ENCODE data around the gene GID8. TPM values are rescaled to one million over a fixed set of nuclear protein-coding genes. Genes with fewer than 3 reads are reported as not detected.

Gene GID8
- total and polyA plus RNA-seq, 2 of the 13 experiments (the other 11 are each of a cell fraction or from before 2014, with no cell fraction given), result 39.6 to 59.8 TPM

GRCh38 chr20:62926229-62927127 lies 11.5 kb upstream of the GID8 start, which contains the start of gene DIDO1 (continued):
- no peak for TF ChIP-seq NFE2L2 (IDR thresholded peaks at IDR 0.05; ENCODE audit: low read length)
- TF ChIP-seq CCDC6 (CRISPR knock-in tag; IDR thresholded peaks at IDR 0.05), result peak; percentile 92
- no peak for TF ChIP-seq MTA1 (CRISPR knock-in tag; IDR thresholded peaks at IDR 0.05; ENCODE audit: borderline replicate concordance)
- peak; percentile 77; the same call in 1 of the 2 replicates for TF ChIP-seq ETS1 (CRISPR knock-in tag; IDR thresholded peaks at IDR 0.05)
- TF ChIP-seq, protein P1, sequence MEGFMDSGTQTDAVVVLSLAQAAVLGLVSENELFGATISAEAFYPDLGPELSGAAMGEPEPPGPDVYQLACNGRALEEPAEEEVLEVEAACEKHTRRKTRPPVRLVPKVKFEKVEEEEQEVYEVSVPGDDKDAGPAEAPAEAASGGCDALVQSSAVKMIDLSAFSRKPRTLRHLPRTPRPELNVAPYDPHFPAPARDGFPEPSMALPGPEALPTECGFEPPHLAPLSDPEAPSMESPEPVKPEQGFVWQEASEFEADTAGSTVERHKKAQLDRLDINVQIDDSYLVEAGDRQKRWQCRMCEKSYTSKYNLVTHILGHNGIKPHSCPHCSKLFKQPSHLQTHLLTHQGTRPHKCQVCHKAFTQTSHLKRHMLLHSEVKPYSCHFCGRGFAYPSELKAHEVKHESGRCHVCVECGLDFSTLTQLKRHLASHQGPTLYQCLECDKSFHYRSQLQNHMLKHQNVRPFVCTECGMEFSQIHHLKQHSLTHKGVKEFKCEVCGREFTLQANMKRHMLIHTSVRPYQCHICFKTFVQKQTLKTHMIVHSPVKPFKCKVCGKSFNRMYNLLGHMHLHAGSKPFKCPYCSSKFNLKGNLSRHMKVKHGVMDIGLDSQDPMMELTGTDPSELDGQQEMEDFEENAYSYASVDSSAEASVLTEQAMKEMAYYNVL (CRISPR knock-in tag; IDR thresholded peaks at IDR 0.05; ENCODE audit: borderline replicate concordance), result no peak
- TF ChIP-seq ZNF644 (CRISPR knock-in tag; IDR thresholded peaks at IDR 0.05; ENCODE audit: low read depth), result no peak
- TF ChIP-seq ZBTB3 (CRISPR knock-in tag; IDR thresholded peaks at IDR 0.05; ENCODE audit: borderline replicate concordance, low read depth), result peak; percentile 61; the same call in 1 of the 2 replicates
- TF ChIP-seq, protein P2, sequence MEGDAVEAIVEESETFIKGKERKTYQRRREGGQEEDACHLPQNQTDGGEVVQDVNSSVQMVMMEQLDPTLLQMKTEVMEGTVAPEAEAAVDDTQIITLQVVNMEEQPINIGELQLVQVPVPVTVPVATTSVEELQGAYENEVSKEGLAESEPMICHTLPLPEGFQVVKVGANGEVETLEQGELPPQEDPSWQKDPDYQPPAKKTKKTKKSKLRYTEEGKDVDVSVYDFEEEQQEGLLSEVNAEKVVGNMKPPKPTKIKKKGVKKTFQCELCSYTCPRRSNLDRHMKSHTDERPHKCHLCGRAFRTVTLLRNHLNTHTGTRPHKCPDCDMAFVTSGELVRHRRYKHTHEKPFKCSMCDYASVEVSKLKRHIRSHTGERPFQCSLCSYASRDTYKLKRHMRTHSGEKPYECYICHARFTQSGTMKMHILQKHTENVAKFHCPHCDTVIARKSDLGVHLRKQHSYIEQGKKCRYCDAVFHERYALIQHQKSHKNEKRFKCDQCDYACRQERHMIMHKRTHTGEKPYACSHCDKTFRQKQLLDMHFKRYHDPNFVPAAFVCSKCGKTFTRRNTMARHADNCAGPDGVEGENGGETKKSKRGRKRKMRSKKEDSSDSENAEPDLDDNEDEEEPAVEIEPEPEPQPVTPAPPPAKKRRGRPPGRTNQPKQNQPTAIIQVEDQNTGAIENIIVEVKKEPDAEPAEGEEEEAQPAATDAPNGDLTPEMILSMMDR (CRISPR knock-in tag; IDR thresholded peaks at IDR 0.05), result peak; percentile 84
- no peak for TF ChIP-seq PTBP1 (IDR thresholded peaks at IDR 0.05; ENCODE audit: low read depth, low read length, poor library complexity, severe bottlenecking)
- TF ChIP-seq CC2D1A (CRISPR knock-in tag; IDR thresholded peaks at IDR 0.05), result peak; percentile 85; the same call in 1 of the 2 replicates
- TF ChIP-seq, protein P3, sequence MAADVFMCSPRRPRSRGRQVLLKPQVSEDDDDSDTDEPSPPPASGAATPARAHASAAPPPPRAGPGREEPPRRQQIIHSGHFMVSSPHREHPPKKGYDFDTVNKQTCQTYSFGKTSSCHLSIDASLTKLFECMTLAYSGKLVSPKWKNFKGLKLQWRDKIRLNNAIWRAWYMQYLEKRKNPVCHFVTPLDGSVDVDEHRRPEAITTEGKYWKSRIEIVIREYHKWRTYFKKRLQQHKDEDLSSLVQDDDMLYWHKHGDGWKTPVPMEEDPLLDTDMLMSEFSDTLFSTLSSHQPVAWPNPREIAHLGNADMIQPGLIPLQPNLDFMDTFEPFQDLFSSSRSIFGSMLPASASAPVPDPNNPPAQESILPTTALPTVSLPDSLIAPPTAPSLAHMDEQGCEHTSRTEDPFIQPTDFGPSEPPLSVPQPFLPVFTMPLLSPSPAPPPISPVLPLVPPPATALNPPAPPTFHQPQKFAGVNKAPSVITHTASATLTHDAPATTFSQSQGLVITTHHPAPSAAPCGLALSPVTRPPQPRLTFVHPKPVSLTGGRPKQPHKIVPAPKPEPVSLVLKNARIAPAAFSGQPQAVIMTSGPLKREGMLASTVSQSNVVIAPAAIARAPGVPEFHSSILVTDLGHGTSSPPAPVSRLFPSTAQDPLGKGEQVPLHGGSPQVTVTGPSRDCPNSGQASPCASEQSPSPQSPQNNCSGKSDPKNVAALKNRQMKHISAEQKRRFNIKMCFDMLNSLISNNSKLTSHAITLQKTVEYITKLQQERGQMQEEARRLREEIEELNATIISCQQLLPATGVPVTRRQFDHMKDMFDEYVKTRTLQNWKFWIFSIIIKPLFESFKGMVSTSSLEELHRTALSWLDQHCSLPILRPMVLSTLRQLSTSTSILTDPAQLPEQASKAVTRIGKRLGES (CRISPR knock-in tag; IDR thresholded peaks at IDR 0.05; ENCODE audit: borderline replicate concordance), result peak; percentile 83; the same call in 1 of the 2 replicates
- TF ChIP-seq ZFP1 (CRISPR knock-in tag; IDR thresholded peaks at IDR 0.05), result peak; percentile 35; the same call in 1 of the 2 replicates
- TF ChIP-seq YEATS4 (CRISPR knock-in tag; IDR thresholded peaks at IDR 0.05; ENCODE audit: borderline replicate concordance), result peak; percentile 96
- no peak for TF ChIP-seq FLYWCH1 (CRISPR knock-in tag; IDR thresholded peaks at IDR 0.05)
- TF ChIP-seq TP53 (CRISPR knock-in tag; conservative IDR thresholded peaks at IDR 0.05), result no peak
- TF ChIP-seq BRCA1 (CRISPR knock-in tag; IDR thresholded peaks at IDR 0.05), result no peak
- peak; percentile 74; the same call in 1 of the 2 replicates for TF ChIP-seq TBX2 (CRISPR knock-in tag; IDR thresholded peaks at IDR 0.05; ENCODE audit: borderline replicate concordance)
- TF ChIP-seq LBX2 (CRISPR knock-in tag; IDR thresholded peaks at IDR 0.05; ENCODE audit: borderline replicate concordance), result no peak; the same call in 1 of the 2 replicates
